PC-9 (cell line): ENCODE data around the gene DYSF. TPM values are rescaled to one million over a fixed set of nuclear protein-coding genes. Genes with fewer than 3 reads are reported as not detected.

Experiments
- BruUV-seq: library from RNA; stranded (reverse); fragments of 400-500 nt; replicated peaks from 2 replicates; lab custom pipeline; 2021; lab: Mats Ljungman, UMichigan
- CTCF ChIA-PET: fragments of 300-600 bp; sonication (Branson Sonifier 250); formaldehyde crosslinking; loops from one replicate; lab custom pipeline; 2022; ENCODE audit warnings: antibody characterized with exemption; lab: Charles Lee
- POLR2A ChIA-PET: fragments of 300-600 bp; sonication (Branson Sonifier 250); formaldehyde crosslinking; loops from one replicate; lab custom pipeline; 2022; ENCODE audit warnings: antibody characterized with exemption; ENCODE audit not compliant: unreplicated experiment; lab: Charles Lee
- DNase-seq, 2 experiments: peaks; one replicate each; pipeline versions ENCODE4 v3.0.0 to v3.0.0-alpha.2; 2015 to 2022; ENCODE audit warnings: mixed read lengths in 1 of 2
- H2AFZ ChIP-seq: fragments of 200-600 bp; sonication (generic); 2 replicates; pipeline ENCODE4 v1.8.1; 2017; ENCODE audit warnings: antibody characterized with exemption
- H3F3A ChIP-seq: fragments of 200-600 bp; sonication (generic); 2 replicates; pipeline ENCODE4 v1.8.1; 2017; ENCODE audit warnings: antibody characterized with exemption, mild to moderate bottlenecking, low read depth; ENCODE audit not compliant: insufficient read depth
- H3K27ac ChIP-seq: fragments of 200-600 bp; sonication (generic); 2 replicates; pipeline ENCODE4 v1.6.1; 2016; ENCODE audit warnings: mixed run types
- H3K27me3 ChIP-seq: fragments of 200-600 bp; sonication (generic); 2 replicates; pipeline ENCODE4 v1.6.1; 2016; ENCODE audit warnings: low read depth, mixed run types; ENCODE audit not compliant: insufficient read depth
- H3K36me3 ChIP-seq: fragments of 200-600 bp; sonication (generic); 2 replicates; pipeline ENCODE4 v1.6.1; 2016; ENCODE audit warnings: low read depth, mixed run types
- H3K4me1 ChIP-seq: fragments of 200-600 bp; sonication (generic); replicated peaks from 2 replicates; pipeline ENCODE4 v1.6.1; 2016; ENCODE audit warnings: mixed run types; ENCODE audit not compliant: insufficient read depth
- H3K4me2 ChIP-seq: fragments of 200-600 bp; sonication (generic); 2 replicates; pipeline ENCODE4 v1.6.1; 2017; ENCODE audit warnings: mixed run types
- H3K4me3 ChIP-seq: fragments of 200-600 bp; sonication (generic); 2 replicates; pipeline ENCODE4 v1.6.1; 2016; ENCODE audit warnings: mixed run types
- H3K79me2 ChIP-seq: fragments of 200-600 bp; sonication (generic); 2 replicates; pipeline ENCODE4 v1.6.1; 2017; ENCODE audit warnings: low read depth, mixed run types
- H3K9me2 ChIP-seq: fragments of 200-600 bp; sonication (generic); 2 replicates; pipeline ENCODE4 v1.8.1; 2017; ENCODE audit warnings: mild to moderate bottlenecking; ENCODE audit not compliant: insufficient read depth
- H3K9me3 ChIP-seq: fragments of 200-600 bp; sonication (generic); 2 replicates; pipeline ENCODE4 v1.8.1; 2016; ENCODE audit warnings: low read depth; ENCODE audit not compliant: insufficient read depth
- H4K20me1 ChIP-seq: fragments of 200-600 bp; sonication (generic); 2 replicates; pipeline ENCODE4 v1.8.1; 2017; ENCODE audit not compliant: insufficient read depth
- CTCF ChIP-seq: fragments of 200-600 bp; sonication (generic); conservative IDR thresholded peaks from 2 replicates; pipeline ENCODE4 v1.6.1; 2017; ENCODE audit warnings: mixed run types, antibody characterized with exemption, mild to moderate bottlenecking, moderate library complexity
- EZH2 ChIP-seq: fragments of 200-600 bp; sonication (generic); IDR thresholded peaks from 2 replicates; pipeline ENCODE4 v1.8.0; 2017; ENCODE audit warnings: antibody characterized with exemption, low read depth
- intact Hi-C: fragments of 100-400 bp; cut with micrococcal nuclease; formaldehyde crosslinking; loops from one replicate; pipeline ENCODE4 v1.10.0; 2022; ENCODE audit not compliant: unreplicated experiment
- total RNA-seq: library from RNA; stranded (reverse); gene quantifications from 2 replicates; pipeline ENCODE4 v1.2.3, GENCODE V29; 2021

Gene DYSF
- total RNA-seq, 1 experiment from 2014 or later: 12.2 TPM

GRCh38 chr2:71546777-71547281, 93.5 kb downstream of the DYSF start:
- DNase-seq: no peak
- intact Hi-C loops: loop anchor here (5.0 kb wide), 1 partner anchor 250 kb away; no protein-coding TSS in a partner anchor
- CTCF ChIA-PET: interaction anchor here (0.6 kb wide), 1 partner anchor 1033 kb away, joined by 4 read pairs; no protein-coding TSS in a partner anchor

GRCh38 chr2:71547616-71548285, 94.4 kb downstream of the DYSF start:
- Histone ChIP-seq H3K9me3 (no peaks in the 10 kb centered on the region), H2AFZ (no peak overlapping the region), H3K9me2 (no peaks in the 10 kb centered on the region), H3K27ac (no peak overlapping the region), H3K4me3 (no peak overlapping the region), H3F3A (no peaks in the 10 kb centered on the region; the same call in 1 of the 2 replicates), H3K36me3 (no peaks in the 10 kb centered on the region), H3K4me2 (no peak overlapping the region), H3K27me3 (no peaks in the 10 kb centered on the region), H4K20me1 (no peaks in the 10 kb centered on the region), H3K4me1 (no peaks in the 10 kb centered on the region), H3K79me2 (no peaks in the 10 kb centered on the region)
- ChIA-PET CTCF (interaction anchor here (0.9 kb wide), 1 partner anchor 602 kb away, joined by 4 read pairs; no protein-coding TSS in a partner anchor), POLR2A (no interaction called here)
- no peak for DNase-seq
- TF ChIP-seq EZH2 (no peak), CTCF (no peak)
- intact Hi-C loops: loop anchor here (1.0 to 5.0 kb wide), 2 partner anchors 250 to 448 kb away; no protein-coding TSS in a partner anchor
- no TSS peak for BruUV-seq

More at GRCh38 chr2:71546777-71547281, 93.5 kb downstream of the DYSF start:
- H2AFZ ChIP-seq: no peak overlapping the region
- no peaks in the 10 kb centered on the region for H3K27me3 ChIP-seq
- no peak overlapping the region for H3K4me3 ChIP-seq
- H3K9me2 ChIP-seq: no peaks in the 10 kb centered on the region
- no peaks in the 10 kb centered on the region for H3K79me2 ChIP-seq
- no peaks in the 10 kb centered on the region; the same call in 1 of the 2 replicates for H3F3A ChIP-seq
- no peak for TF ChIP-seq CTCF
- no peak for TF ChIP-seq EZH2
- no peak overlapping the region for H3K4me2 ChIP-seq
- no peaks in the 10 kb centered on the region for H3K9me3 ChIP-seq
- BruUV-seq: no TSS peak
- no peak overlapping the region for H3K27ac ChIP-seq
- H4K20me1 ChIP-seq: no peaks in the 10 kb centered on the region
- H3K4me1 ChIP-seq: no peaks in the 10 kb centered on the region
- POLR2A ChIA-PET: no interaction called here
- no peaks in the 10 kb centered on the region for H3K36me3 ChIP-seq

- TF ChIP-seq EZH2: no peak
- peak; percentile 98 for TF ChIP-seq CTCF
- no peaks in the 10 kb centered on the region for H3K4me1 ChIP-seq
- no peak overlapping the region for H3K4me3 ChIP-seq
- H3K9me3 ChIP-seq: no peaks in the 10 kb centered on the region
- no peaks in the 10 kb centered on the region for H4K20me1 ChIP-seq
- no peaks in the 10 kb centered on the region for H3K79me2 ChIP-seq
- BruUV-seq: no TSS peak
- H3K27me3 ChIP-seq: no peaks in the 10 kb centered on the region
- ChIA-PET CTCF (interaction anchor here (0.9 kb wide), 1 partner anchor 601 kb away, joined by 4 read pairs; no protein-coding TSS in a partner anchor), POLR2A (no interaction called here)
- no peak overlapping the region for H3K4me2 ChIP-seq
- intact Hi-C loops: loop anchor here (1.0 to 5.0 kb wide), 2 partner anchors 248 to 446 kb away; no protein-coding TSS in a partner anchor
- no peaks in the 10 kb centered on the region for H3K9me2 ChIP-seq
- DNase-seq: peak; percentile 55 to 57
- H3K27ac ChIP-seq: no peak overlapping the region
- no peak overlapping the region for H2AFZ ChIP-seq
- H3K36me3 ChIP-seq: no peaks in the 10 kb centered on the region
- no peaks in the 10 kb centered on the region; the same call in 1 of the 2 replicates for H3F3A ChIP-seq
These were observed 95.5 kb downstream of the DYSF start for GRCh38 chr2:71548646-71549425.
